Subcutaneous preadipocyte (primary cell): ENCODE data around the gene CARD6. TPM values are rescaled to one million over a fixed set of nuclear protein-coding genes. Genes with fewer than 3 reads are reported as not detected.
A peak's percentile ranks its signal among the peaks of the same experiment; 100 is the strongest.

Experiments
- small RNA-seq: library from RNA; depleted of rRNA; stranded (forward); fragments of <200 nt; gene quantifications from one replicate; pipeline ENCODE3, GENCODE V24; 2012
- total RNA-seq: library from RNA; depleted of rRNA; stranded (reverse); fragments of >200 nt; gene quantifications from 2 replicates; pipeline ENCODE4 v1.2.3, GENCODE V29; 2012

The CARD6 gene, protein sequence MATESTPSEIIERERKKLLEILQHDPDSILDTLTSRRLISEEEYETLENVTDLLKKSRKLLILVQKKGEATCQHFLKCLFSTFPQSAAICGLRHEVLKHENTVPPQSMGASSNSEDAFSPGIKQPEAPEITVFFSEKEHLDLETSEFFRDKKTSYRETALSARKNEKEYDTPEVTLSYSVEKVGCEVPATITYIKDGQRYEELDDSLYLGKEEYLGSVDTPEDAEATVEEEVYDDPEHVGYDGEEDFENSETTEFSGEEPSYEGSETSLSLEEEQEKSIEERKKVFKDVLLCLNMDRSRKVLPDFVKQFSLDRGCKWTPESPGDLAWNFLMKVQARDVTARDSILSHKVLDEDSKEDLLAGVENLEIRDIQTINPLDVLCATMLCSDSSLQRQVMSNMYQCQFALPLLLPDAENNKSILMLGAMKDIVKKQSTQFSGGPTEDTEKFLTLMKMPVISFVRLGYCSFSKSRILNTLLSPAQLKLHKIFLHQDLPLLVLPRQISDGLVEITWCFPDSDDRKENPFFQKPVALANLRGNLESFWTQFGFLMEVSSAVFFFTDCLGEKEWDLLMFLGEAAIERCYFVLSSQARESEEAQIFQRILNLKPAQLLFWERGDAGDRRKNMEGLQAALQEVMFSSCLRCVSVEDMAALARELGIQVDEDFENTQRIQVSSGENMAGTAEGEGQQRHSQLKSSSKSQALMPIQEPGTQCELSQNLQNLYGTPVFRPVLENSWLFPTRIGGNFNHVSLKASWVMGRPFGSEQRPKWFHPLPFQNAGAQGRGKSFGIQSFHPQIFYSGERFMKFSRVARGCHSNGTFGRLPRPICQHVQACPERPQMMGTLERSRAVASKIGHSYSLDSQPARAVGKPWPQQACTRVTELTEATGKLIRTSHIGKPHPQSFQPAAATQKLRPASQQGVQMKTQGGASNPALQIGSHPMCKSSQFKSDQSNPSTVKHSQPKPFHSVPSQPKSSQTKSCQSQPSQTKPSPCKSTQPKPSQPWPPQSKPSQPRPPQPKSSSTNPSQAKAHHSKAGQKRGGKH
- total RNA-seq, result 17.2 and 24.3 TPM in 2 replicates

DNA sequence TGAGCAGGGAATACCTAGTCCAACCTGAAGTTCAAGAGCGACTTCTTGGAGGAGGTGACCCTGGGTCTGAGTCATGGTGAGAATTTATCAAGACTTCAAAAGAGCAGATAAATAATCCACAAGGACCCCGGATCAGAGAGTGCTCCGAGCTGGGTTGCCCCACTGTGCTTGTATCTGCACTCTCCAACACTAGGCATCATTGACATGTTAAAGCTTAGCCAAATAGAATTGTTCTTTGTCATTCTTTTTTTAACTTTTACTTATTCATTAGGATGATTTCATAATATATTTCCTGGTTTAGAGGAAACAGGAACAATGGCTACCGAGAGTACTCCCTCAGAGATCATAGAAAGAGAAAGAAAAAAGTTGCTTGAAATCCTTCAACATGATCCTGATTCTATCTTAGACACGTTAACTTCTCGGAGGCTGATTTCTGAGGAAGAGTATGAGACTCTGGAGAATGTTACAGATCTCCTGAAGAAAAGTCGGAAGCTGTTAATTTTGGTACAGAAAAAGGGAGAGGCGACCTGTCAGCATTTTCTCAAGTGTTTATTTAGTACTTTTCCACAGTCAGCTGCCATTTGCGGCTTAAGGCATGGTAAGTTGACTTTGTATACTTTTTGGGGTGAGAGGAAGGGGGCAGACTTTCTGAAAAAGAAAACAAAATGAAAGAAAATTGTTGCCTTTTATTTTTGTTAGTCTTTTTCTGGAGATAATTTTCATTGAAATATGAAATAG lies at the start of gene CARD6:
TSS of gene CARD6 (plus strand) at position 300 of the 738 bp plus-strand sequence. CDS start at position 316, 16 bp downstream.

GRCh38 chr5:40798012-40798800 lies 43.0 kb upstream of the CARD6 start, which contains the start of gene PRKAA1:
TSS of gene PRKAA1 (minus strand) at chr5:40798374. CDS start at chr5:40798189, 185 bp downstream.

DNA sequence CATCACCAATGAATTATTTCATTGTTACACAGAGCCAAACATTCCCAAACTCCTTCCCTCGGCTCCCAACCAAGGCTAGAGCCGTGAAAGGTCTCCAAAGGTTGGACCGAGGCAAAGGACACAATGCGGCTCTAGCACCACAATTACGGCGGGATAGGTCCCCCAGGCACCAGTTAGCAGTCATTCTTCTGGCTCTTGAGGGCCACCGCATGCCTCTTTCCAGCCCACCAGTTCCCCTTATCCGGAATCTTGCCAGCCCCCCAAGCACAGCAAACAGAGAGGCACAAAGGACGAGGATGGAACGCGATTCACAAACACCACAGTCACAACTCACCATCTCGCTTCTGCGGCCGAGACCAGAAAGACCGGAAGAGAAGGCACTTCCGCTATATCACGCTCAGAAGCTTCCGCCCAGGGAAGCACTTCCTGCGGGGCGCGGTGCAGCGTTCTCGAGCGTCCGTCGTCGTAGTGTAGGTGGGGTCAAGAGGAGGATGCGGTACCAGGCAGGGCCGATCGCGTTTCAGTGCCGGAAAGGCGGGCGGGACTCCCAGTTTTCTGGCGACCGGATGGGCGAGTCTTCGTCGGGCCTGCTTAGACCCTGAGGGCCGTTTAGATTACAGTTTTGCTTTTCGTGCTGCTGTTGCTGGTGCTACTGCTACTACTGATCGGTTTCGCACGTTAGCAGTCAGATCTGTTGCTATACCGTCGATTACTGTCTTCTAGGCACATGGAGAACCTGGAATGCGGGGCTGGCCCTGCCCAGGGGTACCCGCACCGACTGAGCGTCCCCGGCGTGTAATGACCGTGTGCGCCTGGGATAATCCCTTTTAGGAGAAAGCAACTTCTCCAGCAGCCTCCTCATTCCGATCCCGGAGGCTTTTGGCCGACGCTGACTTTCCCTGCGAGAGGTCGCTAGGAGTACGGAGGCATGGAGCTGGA lies 6.0 kb upstream of the CARD6 start, which contains the start of gene RPL37:
TSS of gene RPL37 (minus strand) at position 374 of the 939 bp plus-strand sequence. CDS start at position 337, 37 bp downstream.

DNA sequence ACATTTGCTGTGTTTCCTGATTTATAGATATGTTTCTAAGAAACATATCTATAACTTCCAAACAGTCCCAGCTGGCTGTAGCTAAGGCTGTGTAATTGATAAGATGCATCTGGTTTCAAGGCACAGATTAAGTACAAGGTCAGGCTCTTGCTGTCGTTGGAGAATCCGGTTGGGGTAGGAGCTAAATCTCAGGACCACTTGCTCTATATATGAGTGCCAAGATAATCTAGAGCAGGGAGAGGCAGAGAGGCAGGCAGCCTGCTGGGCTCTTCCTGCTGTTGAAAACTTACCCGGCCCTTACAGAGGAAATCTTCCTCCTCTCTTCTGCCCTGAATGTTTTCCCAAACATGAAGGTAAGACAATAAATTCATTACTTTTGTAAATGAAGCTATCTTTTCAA lies 68.1 kb downstream of the CARD6 start, which contains the start of gene C7:
TSS of gene C7 (plus strand) at position 234 of the 400 bp plus-strand sequence. CDS start at position 348, 114 bp downstream.

Small RNAs within 50 kb of the gene (small RNA-seq; reads per million reads assigned to genes)
- 11.0 reads per million, percentile 96 among the genes with 10 or more reads in this experiment for gene SNORD72

Other genes starting within 250 kb of the CARD6 start
- 4.8 and 33.8 TPM in 2 replicates for gene PTGER4, start 161.5 kb upstream of the CARD6 start, total RNA-seq
- 9.6 and 11.7 TPM in 2 replicates for gene TTC33, start 85.4 kb upstream of the CARD6 start, total RNA-seq
- gene PRKAA1, start 43.0 kb upstream of the CARD6 start, total RNA-seq, result 80.8 and 100 TPM in 2 replicates
- 981 and 1,243 TPM in 2 replicates for gene RPL37, start 6.1 kb upstream of the CARD6 start, total RNA-seq
- 0.39 and 12.9 TPM in 2 replicates for gene C7, start 68.1 kb downstream of the CARD6 start, total RNA-seq
- gene MROH2B, start 230.0 kb downstream of the CARD6 start, total RNA-seq, result under 0.01 TPM in 1 of 2 replicates, not detected in the other